Measurements from ENCODE around the gene ATP4A.
A peak's percentile ranks its signal among the peaks of the same experiment; 100 is the strongest.

Gene ATP4A

GRCh38 chr19:35554076-35554475 is 9.4 kb downstream of the ATP4A start:
- Histone ChIP-seq H3K9ac (ENCODE audit: insufficient read length, low read depth) (no peak overlapping the region), H3K4me3 (ENCODE audit: insufficient read length, low read depth) (no peak overlapping the region), H3K36me3 (ENCODE audit: insufficient read depth, insufficient read length, low read length) (peaks cover 22% of the 10 kb centered on the region), H3K9me3 (ENCODE audit: insufficient read depth, low read length) (no peaks in the 10 kb centered on the region), H3K27me3 (ENCODE audit: insufficient read depth, insufficient read length) (peaks cover 13% of the 10 kb centered on the region), H3K4me1 (ENCODE audit: insufficient read depth, insufficient read length) (peaks cover 15% of the 10 kb centered on the region)
- TF ChIP-seq YY1 (IDR thresholded peaks at IDR 0.05; ENCODE audit: insufficient read depth, insufficient read length) = no peak
- no peak for TF ChIP-seq SUZ12 (IDR thresholded peaks at IDR 0.05; ENCODE audit: extremely low read depth, insufficient read depth, insufficient read length)
- no peak for TF ChIP-seq ZNF274 (IDR thresholded peaks at IDR 0.05; ENCODE audit: low read depth, low read length)
- no peak for DNase-seq (ENCODE audit: low read depth, low spot score)

- no peaks in the 10 kb centered on the region for H3K9me3 ChIP-seq (ENCODE audit: insufficient read depth, low read length)
- peaks cover 7% of the 10 kb centered on the region for H3K27me3 ChIP-seq (ENCODE audit: insufficient read depth, insufficient read length)
- TF ChIP-seq SUZ12 (IDR thresholded peaks at IDR 0.05; ENCODE audit: extremely low read depth, insufficient read depth, insufficient read length) = no peak
- TF ChIP-seq YY1 (IDR thresholded peaks at IDR 0.05; ENCODE audit: insufficient read depth, insufficient read length) = no peak
- no peak for TF ChIP-seq ZNF274 (IDR thresholded peaks at IDR 0.05; ENCODE audit: low read depth, low read length)
- H3K9ac ChIP-seq (ENCODE audit: insufficient read length, low read depth) = no peak overlapping the region
- no peak overlapping the region for H3K4me3 ChIP-seq (ENCODE audit: insufficient read length, low read depth)
- H3K4me1 ChIP-seq (ENCODE audit: insufficient read depth, insufficient read length) = peaks cover 11% of the 10 kb centered on the region
- no peak for DNase-seq (ENCODE audit: low read depth, low spot score)
- H3K36me3 ChIP-seq (ENCODE audit: insufficient read depth, insufficient read length, low read length) = peaks cover 28% of the 10 kb centered on the region
Measured at GRCh38 chr19:35553385-35554000, 10.0 kb downstream of the ATP4A start.

- H3K9ac ChIP-seq (ENCODE audit: insufficient read length, low read depth) = no peak overlapping the region
- peaks cover 11% of the 10 kb centered on the region for H3K4me1 ChIP-seq (ENCODE audit: insufficient read depth, insufficient read length)
- DNase-seq (ENCODE audit: low read depth, low spot score) = no peak
- peaks cover 6% of the 10 kb centered on the region for H3K27me3 ChIP-seq (ENCODE audit: insufficient read depth, insufficient read length)
- H3K4me3 ChIP-seq (ENCODE audit: insufficient read length, low read depth) = no peak overlapping the region
- H3K9me3 ChIP-seq (ENCODE audit: insufficient read depth, low read length) = no peaks in the 10 kb centered on the region
- H3K36me3 ChIP-seq (ENCODE audit: insufficient read depth, insufficient read length, low read length) = peaks cover 35% of the 10 kb centered on the region
- TF ChIP-seq SUZ12 (IDR thresholded peaks at IDR 0.05; ENCODE audit: extremely low read depth, insufficient read depth, insufficient read length) (no peak), ZNF274 (IDR thresholded peaks at IDR 0.05; ENCODE audit: low read depth, low read length) (no peak), YY1 (IDR thresholded peaks at IDR 0.05; ENCODE audit: insufficient read depth, insufficient read length) (no peak)
Measured at GRCh38 chr19:35552534-35553384, 10.7 kb downstream of the ATP4A start.

GRCh38 chr19:35551091-35551810 is 12.2 kb downstream of the ATP4A start:
- DNase-seq (ENCODE audit: low read depth, low spot score) = no peak
- Histone ChIP-seq H3K36me3 (ENCODE audit: insufficient read depth, insufficient read length, low read length) (peaks cover 50% of the 10 kb centered on the region), H3K27me3 (ENCODE audit: insufficient read depth, insufficient read length) (peaks cover 3% of the 10 kb centered on the region), H3K9me3 (ENCODE audit: insufficient read depth, low read length) (no peaks in the 10 kb centered on the region), H3K9ac (ENCODE audit: insufficient read length, low read depth) (no peak overlapping the region), H3K4me1 (ENCODE audit: insufficient read depth, insufficient read length) (peaks cover 7% of the 10 kb centered on the region), H3K4me3 (ENCODE audit: insufficient read length, low read depth) (no peak overlapping the region)
- TF ChIP-seq SUZ12 (IDR thresholded peaks at IDR 0.05; ENCODE audit: extremely low read depth, insufficient read depth, insufficient read length) (no peak), ZNF274 (IDR thresholded peaks at IDR 0.05; ENCODE audit: low read depth, low read length) (no peak), YY1 (IDR thresholded peaks at IDR 0.05; ENCODE audit: insufficient read depth, insufficient read length) (no peak)

GRCh38 chr19:35549879-35550523 is 13.5 kb downstream of the ATP4A start:
- TF ChIP-seq YY1 (IDR thresholded peaks at IDR 0.05; ENCODE audit: insufficient read depth, insufficient read length) = no peak
- no peak for TF ChIP-seq ZNF274 (IDR thresholded peaks at IDR 0.05; ENCODE audit: low read depth, low read length)
- TF ChIP-seq SUZ12 (IDR thresholded peaks at IDR 0.05; ENCODE audit: extremely low read depth, insufficient read depth, insufficient read length) = no peak
- peaks cover 50% of the 10 kb centered on the region for H3K36me3 ChIP-seq (ENCODE audit: insufficient read depth, insufficient read length, low read length)

GRCh38 chr19:35549174-35549788 is 14.2 kb downstream of the ATP4A start:
- H3K4me1 ChIP-seq (ENCODE audit: insufficient read depth, insufficient read length) = peaks cover 7% of the 10 kb centered on the region
- no peak for TF ChIP-seq ZNF274 (IDR thresholded peaks at IDR 0.05; ENCODE audit: low read depth, low read length)
- no peak for TF ChIP-seq SUZ12 (IDR thresholded peaks at IDR 0.05; ENCODE audit: extremely low read depth, insufficient read depth, insufficient read length)
- TF ChIP-seq YY1 (IDR thresholded peaks at IDR 0.05; ENCODE audit: insufficient read depth, insufficient read length) = no peak

More at GRCh38 chr19:35549879-35550523, 13.5 kb downstream of the ATP4A start:
- DNase-seq (ENCODE audit: low read depth, low spot score) = no peak
- H3K27me3 ChIP-seq (ENCODE audit: insufficient read depth, insufficient read length) = no peaks in the 10 kb centered on the region
- H3K9me3 ChIP-seq (ENCODE audit: insufficient read depth, low read length) = no peaks in the 10 kb centered on the region
- no peak overlapping the region for H3K9ac ChIP-seq (ENCODE audit: insufficient read length, low read depth)
- H3K4me1 ChIP-seq (ENCODE audit: insufficient read depth, insufficient read length) = peaks cover 7% of the 10 kb centered on the region
- H3K4me3 ChIP-seq (ENCODE audit: insufficient read length, low read depth) = no peak overlapping the region

More at GRCh38 chr19:35549174-35549788, 14.2 kb downstream of the ATP4A start:
- H3K36me3 ChIP-seq (ENCODE audit: insufficient read depth, insufficient read length, low read length) = peaks cover 51% of the 10 kb centered on the region
- peak; percentile 35 for DNase-seq (ENCODE audit: low read depth, low spot score)
- no peaks in the 10 kb centered on the region for H3K9me3 ChIP-seq (ENCODE audit: insufficient read depth, low read length)
- no peaks in the 10 kb centered on the region for H3K27me3 ChIP-seq (ENCODE audit: insufficient read depth, insufficient read length)
- H3K9ac ChIP-seq (ENCODE audit: insufficient read length, low read depth) = peak overlapping the region; percentile 42
- no peak overlapping the region for H3K4me3 ChIP-seq (ENCODE audit: insufficient read length, low read depth)
